Liver (tissue), 9 donors: ENCODE measurements around the gene KLHL15. TPM values are rescaled to one million over a fixed set of nuclear protein-coding genes. Genes with fewer than 3 reads are reported as not detected.

Experiments used
- DNase-seq: peaks from one replicate; pipeline ENCODE4 v3.0.0-alpha.2; 2017; ENCODE audit warnings: low spot score
- H3K27ac ChIP-seq, 2 donors: one replicate each; pipeline ENCODE4 v1.7.0; 2013; ENCODE audit warnings: inconsistent platforms in 2 of 2, low read length in 2 of 2, control low read depth in 1 of 2, low read depth in 1 of 2, mild to moderate bottlenecking in 1 of 2
- H3K27me3 ChIP-seq, 4 donors: one replicate each; pipeline versions ENCODE4 v1.6.1 to v1.7.0; 2013; ENCODE audit warnings: low read length in 3 of 4, inconsistent platforms in 1 of 4, mild to moderate bottlenecking in 1 of 4, moderate library complexity in 1 of 4; ENCODE audit not compliant: control insufficient read depth in 4 of 4, insufficient read depth in 4 of 4
- H3K36me3 ChIP-seq, 4 donors: one replicate each; pipeline versions ENCODE4 v1.6.1 to v1.7.0; 2013; ENCODE audit warnings: low read length in 3 of 4, mild to moderate bottlenecking in 3 of 4, low read depth in 1 of 4, moderate library complexity in 1 of 4; ENCODE audit not compliant: control insufficient read depth in 4 of 4, insufficient read depth in 3 of 4
- H3K4me1 ChIP-seq, 4 donors: one replicate each; pipeline versions ENCODE4 v1.6.1 to v1.7.0; 2013; ENCODE audit warnings: low read length in 3 of 4, mild to moderate bottlenecking in 3 of 4, moderate library complexity in 1 of 4; ENCODE audit not compliant: control insufficient read depth in 4 of 4, insufficient read depth in 4 of 4
- H3K4me3 ChIP-seq, 3 donors: one replicate each; pipeline versions ENCODE4 v1.6.1 to v1.7.0; 2013; ENCODE audit warnings: low read length in 3 of 3, control low read depth in 1 of 3, low read depth in 1 of 3, mild to moderate bottlenecking in 1 of 3
- H3K9ac ChIP-seq, 2 donors: one replicate each; pipeline ENCODE4 v1.7.0; 2013; ENCODE audit warnings: low read length in 2 of 2, mild to moderate bottlenecking in 2 of 2, moderate library complexity in 2 of 2, control low read depth in 1 of 2, low read depth in 1 of 2
- H3K9me3 ChIP-seq, 4 donors: one replicate each; pipeline versions ENCODE4 v1.6.1 to v1.7.0; 2013; ENCODE audit warnings: low read length in 3 of 4; ENCODE audit not compliant: control insufficient read depth in 4 of 4
- ATF3 ChIP-seq: IDR thresholded peaks from 2 replicates; pipeline ENCODE4 v1.6.1; 2016; ENCODE audit warnings: antibody characterized with exemption
- FOXA1 ChIP-seq: IDR thresholded peaks from 2 replicates; pipeline ENCODE4 v1.6.1; 2016; ENCODE audit warnings: antibody characterized with exemption
- FOXA2 ChIP-seq: IDR thresholded peaks from 2 replicates; pipeline ENCODE4 v1.6.1; 2016; ENCODE audit warnings: antibody characterized with exemption
- GABPA ChIP-seq, 2 donors: IDR thresholded peaks in 1 of 2; conservative IDR thresholded peaks in 1 of 2; 2 replicates each; pipeline ENCODE4 v1.6.1; 2016; ENCODE audit warnings: antibody characterized with exemption in 2 of 2, mild to moderate bottlenecking in 1 of 2, moderate library complexity in 1 of 2
- HNF4A ChIP-seq, 2 donors: conservative IDR thresholded peaks; 2 replicates each; pipeline ENCODE4 v1.6.1; 2016; ENCODE audit warnings: antibody characterized with exemption in 2 of 2, mild to moderate bottlenecking in 2 of 2
- HNF4G ChIP-seq: IDR thresholded peaks from 2 replicates; pipeline ENCODE4 v1.6.1; 2016; ENCODE audit warnings: antibody characterized with exemption
- NR2F2 ChIP-seq: IDR thresholded peaks from 2 replicates; pipeline ENCODE4 v1.6.1; 2016; ENCODE audit warnings: antibody characterized with exemption
- RAD21 ChIP-seq, 2 donors: IDR thresholded peaks; 2 replicates each; pipeline ENCODE4 v1.6.1; 2016; ENCODE audit warnings: antibody characterized with exemption in 2 of 2, mild to moderate bottlenecking in 2 of 2
- REST ChIP-seq: IDR thresholded peaks from 2 replicates; pipeline ENCODE4 v1.6.1; 2016; ENCODE audit warnings: antibody characterized with exemption, mild to moderate bottlenecking
- SP1 ChIP-seq: IDR thresholded peaks from 2 replicates; pipeline ENCODE4 v1.6.1; 2018; ENCODE audit warnings: antibody characterized with exemption, mild to moderate bottlenecking
- TAF1 ChIP-seq: conservative IDR thresholded peaks from 2 replicates; pipeline ENCODE4 v1.6.1; 2016; ENCODE audit warnings: antibody characterized with exemption, mild to moderate bottlenecking
- YY1 ChIP-seq: IDR thresholded peaks from 2 replicates; pipeline ENCODE4 v1.6.1; 2016; ENCODE audit warnings: antibody characterized with exemption, mild to moderate bottlenecking
- ZBTB33 ChIP-seq: IDR thresholded peaks from 2 replicates; pipeline ENCODE4 v1.6.1; 2016; ENCODE audit warnings: antibody characterized with exemption
- WGBS: extraction: QIAGEN DNeasy Blood & Tissue Kit; methylation state at CpG from one replicate; pipeline ENCODE4 v1.1.7; 2013; 5-methylcytosine and 5-hydroxymethylcytosine counted together
- polyA plus RNA-seq, 2 donors: library from polyadenylated mRNA; stranded (reverse) in 1 of 2; unstranded in 1 of 2; fragments of 200-250 nt in 1 of 2; fragments of >200 nt in 1 of 2; fragmentation: Nextera tagmentation in 1 of 2; extraction: Ambion mirVana in 1 of 2; gene quantifications; one replicate each; pipeline versions ENCODE4 v1.2.1 to v1.2.3, GENCODE V29; 2013 to 2015
- total RNA-seq, 2 donors: library from RNA; depleted of rRNA; stranded (reverse); fragments of >200 nt; gene quantifications; one replicate each; pipeline ENCODE4 v1.2.3, GENCODE V29; 2014
- donor health status: healthy.
- donor health status: healthy.
- donor health status: healthy.
- donor health status: healthy.
- donor health status: healthy.

The KLHL15 gene
- total and polyA plus RNA-seq, 4 donors, result 1.4 to 10.6 (median 6.1) TPM

GRCh38 chrX:23952984-23953907 is 73.7 kb downstream of the KLHL15 start:
- Histone ChIP-seq H3K4me3 (no peak overlapping the region), H3K9me3 (no peaks in the 10 kb centered on the region), H3K27me3 (no peaks in the 10 kb centered on the region), H3K27ac (no peak overlapping the region), H3K36me3 (no peaks in the 10 kb centered on the region), H3K9ac (peak overlapping the region in 1 of 2 donors; percentile 22), H3K4me1 (no peaks in the 10 kb centered on the region)
- TF ChIP-seq HNF4G, result no peak
- DNase-seq, result no peak
- WGBS, result 60% methylated on average over 9 of the region's 9 CpGs

GRCh38 chrX:23952391-23952790 is 74.6 kb downstream of the KLHL15 start:
- WGBS, result 75% methylated on average over 3 of the region's 3 CpGs
- DNase-seq, result no peak

GRCh38 chrX:23945206-23945605 is 81.8 kb downstream of the KLHL15 start:
- Histone ChIP-seq H3K4me3 (no peak overlapping the region), H3K4me1 (no peaks in the 10 kb centered on the region), H3K36me3 (no peaks in the 10 kb centered on the region), H3K27me3 (peaks cover 0 to 2% (median 0%) of the 10 kb centered on the region in 4 donors), H3K27ac (no peak overlapping the region), H3K9ac (no peak overlapping the region), H3K9me3 (no peaks in the 10 kb centered on the region)
- WGBS, result 97% methylated on average over 1 of the region's 1 CpG
- DNase-seq, result no peak
- TF ChIP-seq FOXA2 (no peak), ZBTB33 (no peak), FOXA1 (no peak), RAD21 (IDR thresholded peaks at IDR 0.05) (no peak), NR2F2 (no peak), REST (no peak), SP1 (no peak), GABPA (IDR thresholded peaks at IDR 0.05 in 1 of 2, conservative IDR thresholded peaks at IDR 0.05 in 1 of 2) (no peak), YY1 (no peak)

More at GRCh38 chrX:23952391-23952790, 74.6 kb downstream of the KLHL15 start:
- Histone ChIP-seq H3K9ac (no peak overlapping the region), H3K36me3 (no peaks in the 10 kb centered on the region), H3K4me1 (no peaks in the 10 kb centered on the region), H3K4me3 (no peak overlapping the region), H3K9me3 (no peaks in the 10 kb centered on the region), H3K27ac (no peak overlapping the region), H3K27me3 (no peaks in the 10 kb centered on the region)
- TF ChIP-seq ATF3, result no peak
- no peak for TF ChIP-seq RAD21 (IDR thresholded peaks at IDR 0.05)
- TF ChIP-seq HNF4A (conservative IDR thresholded peaks at IDR 0.05), result no peak
- no peak for TF ChIP-seq TAF1
- TF ChIP-seq GABPA (IDR thresholded peaks at IDR 0.05 in 1 of 2, conservative IDR thresholded peaks at IDR 0.05 in 1 of 2), result no peak
- no peak for TF ChIP-seq REST
